ENCODE results near the gene HDHD5. TPM values are rescaled to one million over a fixed set of nuclear protein-coding genes. Genes with fewer than 3 reads are reported as not detected.

The HDHD5 gene
- total and polyA plus RNA-seq, 4 donors: 13.2 to 46.1 (median 35.9) TPM

- peaks cover 4 to 13% (median 7%) of the 10 kb centered on the region in 4 donors for H3K36me3 ChIP-seq (ENCODE audit: control insufficient read depth in 4 of 4, insufficient read depth in 3 of 4, low read depth in 1 of 4, low read length in 3 of 4)
- no peak overlapping the region for H3K9ac ChIP-seq (ENCODE audit: low read depth in 1 of 2, low read length in 2 of 2)
- no peak for TF ChIP-seq SP1 (IDR thresholded peaks at IDR 0.05)
- no peak for TF ChIP-seq FOXA1 (IDR thresholded peaks at IDR 0.05)
- TF ChIP-seq FOXA2 (IDR thresholded peaks at IDR 0.05): no peak
- H3K27ac ChIP-seq (ENCODE audit: low read depth in 1 of 2, low read length in 2 of 2): no peak overlapping the region
- WGBS: 76% methylated on average over 8 of the region's 8 CpGs
- H3K27me3 ChIP-seq (ENCODE audit: control insufficient read depth in 4 of 4, insufficient read depth in 4 of 4, low read length in 3 of 4): no peaks in the 10 kb centered on the region
- H3K4me3 ChIP-seq (ENCODE audit: low read depth in 1 of 3, low read length in 3 of 3): no peak overlapping the region
- peaks cover 0 to 5% (median 1%) of the 10 kb centered on the region in 4 donors for H3K4me1 ChIP-seq (ENCODE audit: control insufficient read depth in 4 of 4, insufficient read depth in 4 of 4, low read length in 3 of 4)
- no peaks in the 10 kb centered on the region for H3K9me3 ChIP-seq (ENCODE audit: control insufficient read depth in 4 of 4, low read length in 3 of 4)
- DNase-seq (ENCODE audit: low spot score): no peak
These were observed 45.5 kb downstream of the HDHD5 start for GRCh38 chr22:17113600-17113999.

- H3K9me3 ChIP-seq (ENCODE audit: control insufficient read depth in 4 of 4, low read length in 3 of 4): no peaks in the 10 kb centered on the region
- H3K9ac ChIP-seq (ENCODE audit: low read depth in 1 of 2, low read length in 2 of 2): no peak overlapping the region
- H3K27ac ChIP-seq (ENCODE audit: low read depth in 1 of 2, low read length in 2 of 2): no peak overlapping the region
- H3K36me3 ChIP-seq (ENCODE audit: control insufficient read depth in 4 of 4, insufficient read depth in 3 of 4, low read depth in 1 of 4, low read length in 3 of 4): peaks cover 5 to 23% (median 13%) of the 10 kb centered on the region in 4 donors
- H3K27me3 ChIP-seq (ENCODE audit: control insufficient read depth in 4 of 4, insufficient read depth in 4 of 4, low read length in 3 of 4): no peaks in the 10 kb centered on the region
- DNase-seq (ENCODE audit: low spot score): no peak
- H3K4me3 ChIP-seq (ENCODE audit: low read depth in 1 of 3, low read length in 3 of 3): no peak overlapping the region
- no peaks in the 10 kb centered on the region for H3K4me1 ChIP-seq (ENCODE audit: control insufficient read depth in 4 of 4, insufficient read depth in 4 of 4, low read length in 3 of 4)
- WGBS: 79% methylated on average over 9 of the region's 9 CpGs
- TF ChIP-seq CTCF (IDR thresholded peaks at IDR 0.05; ENCODE audit: low read depth, low read length, missing input control) (no peak), RXRA (IDR thresholded peaks at IDR 0.05) (no peak), JUND (IDR thresholded peaks at IDR 0.05) (no peak), SP1 (IDR thresholded peaks at IDR 0.05) (no peak), MAX (IDR thresholded peaks at IDR 0.05) (no peak), RAD21 (IDR thresholded peaks at IDR 0.05) (no peak), NR2F2 (IDR thresholded peaks at IDR 0.05) (no peak), HNF4A (conservative IDR thresholded peaks at IDR 0.05) (no peak), FOXA1 (IDR thresholded peaks at IDR 0.05) (no peak), REST (IDR thresholded peaks at IDR 0.05) (no peak), FOXA2 (IDR thresholded peaks at IDR 0.05) (no peak), YY1 (IDR thresholded peaks at IDR 0.05) (no peak), TAF1 (conservative IDR thresholded peaks at IDR 0.05) (no peak)
- TF ChIP-seq, protein P1, sequence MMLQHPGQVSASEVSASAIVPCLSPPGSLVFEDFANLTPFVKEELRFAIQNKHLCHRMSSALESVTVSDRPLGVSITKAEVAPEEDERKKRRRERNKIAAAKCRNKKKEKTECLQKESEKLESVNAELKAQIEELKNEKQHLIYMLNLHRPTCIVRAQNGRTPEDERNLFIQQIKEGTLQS (IDR thresholded peaks at IDR 0.05): no peak
These were observed 46.5 kb downstream of the HDHD5 start for GRCh38 chr22:17112491-17113042.

All from liver (tissue), 9 donors.